HG02678 (cell line): ENCODE data around the gene PTGER3.

Experiments used
- ATAC-seq: cut with Tn5 transposase; IDR thresholded peaks from one replicate; pipeline ENCODE4 v1.9.1; 2021; ENCODE audit warnings: mild to moderate bottlenecking, moderate library complexity; ENCODE audit not compliant: unreplicated experiment

The PTGER3 gene

GRCh38 chr1:71053146-71053545 lies 5.5 kb upstream of the PTGER3 start:
- ATAC-seq, result no peak

- peak; percentile 51 for ATAC-seq
These were observed 2.5 kb upstream of the PTGER3 start for GRCh38 chr1:71049951-71050598.

- peak; percentile 33 for ATAC-seq
These were observed 553 bp downstream of the PTGER3 start for GRCh38 chr1:71046891-71047634.

- ATAC-seq, result no peak
These were observed 2.1 kb downstream of the PTGER3 start for GRCh38 chr1:71045463-71046028.

- no peak for ATAC-seq
These were observed 2.8 kb downstream of the PTGER3 start for GRCh38 chr1:71044833-71045232.

- ATAC-seq, result no peak
These were observed 4.6 kb downstream of the PTGER3 start for GRCh38 chr1:71043065-71043464.

GRCh38 chr1:71041806-71042205 lies 5.8 kb downstream of the PTGER3 start:
- ATAC-seq, result no peak

- no peak for ATAC-seq
These were observed 7.9 kb downstream of the PTGER3 start for GRCh38 chr1:71039661-71040262.

- ATAC-seq, result no peak
These were observed 8.7 kb downstream of the PTGER3 start for GRCh38 chr1:71038942-71039341.

- ATAC-seq, result no peak
These were observed 9.6 kb downstream of the PTGER3 start for GRCh38 chr1:71037829-71038620.

- no peak for ATAC-seq
These were observed 10.6 kb downstream of the PTGER3 start for GRCh38 chr1:71037066-71037465.

- ATAC-seq, result no peak
These were observed 14.5 kb downstream of the PTGER3 start for GRCh38 chr1:71033136-71033535.

GRCh38 chr1:71031426-71031825 lies 16.2 kb downstream of the PTGER3 start:
- no peak for ATAC-seq

- no peak for ATAC-seq
These were observed 17.6 kb downstream of the PTGER3 start for GRCh38 chr1:71030026-71030425.

GRCh38 chr1:71028981-71029380 lies 18.6 kb downstream of the PTGER3 start:
- ATAC-seq, result no peak

- no peak for ATAC-seq
These were observed 19.6 kb downstream of the PTGER3 start for GRCh38 chr1:71027991-71028390.

GRCh38 chr1:71026093-71026492 lies 21.5 kb downstream of the PTGER3 start:
- ATAC-seq, result no peak

GRCh38 chr1:71023515-71023914 lies 24.1 kb downstream of the PTGER3 start:
- no peak for ATAC-seq

- no peak for ATAC-seq
These were observed 28.2 kb downstream of the PTGER3 start for GRCh38 chr1:71019233-71019969.

GRCh38 chr1:71018791-71019190 lies 28.8 kb downstream of the PTGER3 start:
- ATAC-seq, result no peak
